A673 (cell line): ENCODE measurements around the gene AGBL4.

Experiments used
- EZH2 ChIP-seq: fragments of 200-600 bp; sonication (generic); IDR thresholded peaks from 2 replicates; pipeline ENCODE4 v1.6.1; 2017; ENCODE audit warnings: borderline replicate concordance, low read depth, mild to moderate bottlenecking, mixed read lengths, antibody characterized with exemption, low read length; ENCODE audit not compliant: poor library complexity, severe bottlenecking
- TF ChIP-seq, protein P1 (sequence below): fragments of 300-800, 200-600 bp; sonication (generic); conservative IDR thresholded peaks from 2 replicates; pipeline ENCODE4 v1.5.1; 2017; ENCODE audit warnings: low read depth, mild to moderate bottlenecking, antibody characterized with exemption, low read length, moderate library complexity, mixed read lengths

DNA sequence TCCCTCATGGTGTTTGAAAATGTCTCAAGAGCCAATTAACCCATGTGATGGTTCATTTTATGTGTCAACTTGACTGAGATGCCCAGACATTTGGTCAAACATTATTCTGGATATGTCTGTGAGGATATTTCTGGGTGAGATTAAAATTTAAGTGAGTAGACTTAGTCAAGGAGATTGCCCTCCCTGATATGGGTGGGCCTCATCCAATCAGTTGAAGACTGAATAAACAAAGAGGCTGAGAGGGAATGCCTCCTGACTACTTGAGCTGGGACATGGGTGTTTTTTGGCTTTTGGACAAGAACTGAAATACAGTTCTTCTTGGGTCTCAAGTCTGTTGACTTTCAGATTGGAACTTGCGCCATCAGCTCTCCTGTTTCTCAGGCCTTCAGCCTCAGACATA, 1462.3 kb downstream of the AGBL4 start:
- TF ChIP-seq, protein P1, sequence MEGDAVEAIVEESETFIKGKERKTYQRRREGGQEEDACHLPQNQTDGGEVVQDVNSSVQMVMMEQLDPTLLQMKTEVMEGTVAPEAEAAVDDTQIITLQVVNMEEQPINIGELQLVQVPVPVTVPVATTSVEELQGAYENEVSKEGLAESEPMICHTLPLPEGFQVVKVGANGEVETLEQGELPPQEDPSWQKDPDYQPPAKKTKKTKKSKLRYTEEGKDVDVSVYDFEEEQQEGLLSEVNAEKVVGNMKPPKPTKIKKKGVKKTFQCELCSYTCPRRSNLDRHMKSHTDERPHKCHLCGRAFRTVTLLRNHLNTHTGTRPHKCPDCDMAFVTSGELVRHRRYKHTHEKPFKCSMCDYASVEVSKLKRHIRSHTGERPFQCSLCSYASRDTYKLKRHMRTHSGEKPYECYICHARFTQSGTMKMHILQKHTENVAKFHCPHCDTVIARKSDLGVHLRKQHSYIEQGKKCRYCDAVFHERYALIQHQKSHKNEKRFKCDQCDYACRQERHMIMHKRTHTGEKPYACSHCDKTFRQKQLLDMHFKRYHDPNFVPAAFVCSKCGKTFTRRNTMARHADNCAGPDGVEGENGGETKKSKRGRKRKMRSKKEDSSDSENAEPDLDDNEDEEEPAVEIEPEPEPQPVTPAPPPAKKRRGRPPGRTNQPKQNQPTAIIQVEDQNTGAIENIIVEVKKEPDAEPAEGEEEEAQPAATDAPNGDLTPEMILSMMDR = no peak
- TF ChIP-seq EZH2 = no peak
